ENCODE results near the gene RMND5B. TPM values are rescaled to one million over a fixed set of nuclear protein-coding genes. Genes with fewer than 3 reads are reported as not detected.

RMND5B gene
- total and polyA plus RNA-seq, 2 of the 13 experiments (the other 11 are each of a cell fraction or from before 2014, with no cell fraction given) = 18.6 to 20.4 TPM

DNA sequence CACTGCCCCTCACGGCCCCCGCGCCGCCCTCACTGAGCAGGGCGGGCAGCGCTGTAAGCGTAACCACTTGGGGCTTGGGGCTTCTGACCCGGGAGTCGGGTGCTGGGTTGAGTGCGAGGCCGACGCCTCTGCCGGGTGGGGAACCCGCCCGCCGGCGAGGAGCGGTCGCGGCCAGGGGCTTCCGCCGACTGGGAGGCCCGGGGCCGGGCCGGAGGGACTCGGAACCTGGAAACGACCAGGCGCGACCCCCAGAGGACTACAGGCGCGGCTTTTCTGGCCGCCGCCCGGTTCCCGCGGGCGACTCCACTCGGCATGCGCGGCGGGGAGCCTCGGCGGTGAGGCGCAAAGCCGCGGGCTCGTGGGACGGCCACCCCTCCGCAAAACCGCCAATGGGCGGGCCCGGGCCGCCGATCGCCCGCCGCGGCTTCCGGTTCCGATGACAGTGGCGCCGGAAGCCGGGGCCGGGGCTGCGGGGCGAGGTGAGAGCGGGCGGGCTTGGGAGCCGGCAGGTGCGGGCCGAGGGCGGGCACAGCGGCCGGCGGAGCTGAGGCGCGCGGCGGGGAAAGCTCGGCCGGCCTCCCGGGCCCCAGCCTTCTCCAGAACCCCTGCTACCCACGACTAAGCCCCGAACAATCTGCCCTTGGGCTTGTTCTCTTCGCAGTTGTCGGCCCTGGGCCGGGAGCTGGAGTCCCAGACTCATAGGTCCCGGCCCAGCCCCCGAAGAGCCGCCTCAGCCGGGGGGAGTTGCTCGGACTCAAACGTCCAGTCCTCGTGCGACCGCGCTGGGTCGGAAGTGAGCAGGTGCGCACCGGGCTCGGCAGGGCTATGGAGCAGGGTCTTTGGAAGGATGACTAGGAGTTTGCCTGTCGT, at the start of gene RMND5B (continued):
- TF ChIP-seq ZNF720 (CRISPR knock-in tag; IDR thresholded peaks at IDR 0.05) (no peak), GLI4 (CRISPR knock-in tag; IDR thresholded peaks at IDR 0.05; ENCODE audit: borderline replicate concordance) (no peak), MAFK (conservative IDR thresholded peaks at IDR 0.05 in 1 of 2, IDR thresholded peaks at IDR 0.05 in 1 of 2; ENCODE audit: low read length in 2 of 2) (no peak), ZNF205 (CRISPR knock-in tag; IDR thresholded peaks at IDR 0.05) (no peak), ZFP90 (CRISPR knock-in tag; IDR thresholded peaks at IDR 0.05; ENCODE audit: borderline replicate concordance) (peak; percentile 46; the same call in 1 of the 2 replicates), KAT2B (IDR thresholded peaks at IDR 0.05; ENCODE audit: borderline replicate concordance, low read depth, low read length) (no peak), ZNF230 (CRISPR knock-in tag; IDR thresholded peaks at IDR 0.05) (0 out of 2 replicates have a peak, but pooled peaks have one; percentile 48), ZFP36L1 (CRISPR knock-in tag; IDR thresholded peaks at IDR 0.05) (0 out of 2 replicates have a peak, but pooled peaks have one; percentile 38), ZKSCAN8 (CRISPR knock-in tag; IDR thresholded peaks at IDR 0.05; ENCODE audit: borderline replicate concordance) (no peak), ZNF121 (CRISPR knock-in tag; IDR thresholded peaks at IDR 0.05) (no peak), IKZF4 (CRISPR knock-in tag; IDR thresholded peaks at IDR 0.05; ENCODE audit: borderline replicate concordance, low read depth, not compliant biosample characterization) (no peak)
- TF ChIP-seq, protein P1, sequence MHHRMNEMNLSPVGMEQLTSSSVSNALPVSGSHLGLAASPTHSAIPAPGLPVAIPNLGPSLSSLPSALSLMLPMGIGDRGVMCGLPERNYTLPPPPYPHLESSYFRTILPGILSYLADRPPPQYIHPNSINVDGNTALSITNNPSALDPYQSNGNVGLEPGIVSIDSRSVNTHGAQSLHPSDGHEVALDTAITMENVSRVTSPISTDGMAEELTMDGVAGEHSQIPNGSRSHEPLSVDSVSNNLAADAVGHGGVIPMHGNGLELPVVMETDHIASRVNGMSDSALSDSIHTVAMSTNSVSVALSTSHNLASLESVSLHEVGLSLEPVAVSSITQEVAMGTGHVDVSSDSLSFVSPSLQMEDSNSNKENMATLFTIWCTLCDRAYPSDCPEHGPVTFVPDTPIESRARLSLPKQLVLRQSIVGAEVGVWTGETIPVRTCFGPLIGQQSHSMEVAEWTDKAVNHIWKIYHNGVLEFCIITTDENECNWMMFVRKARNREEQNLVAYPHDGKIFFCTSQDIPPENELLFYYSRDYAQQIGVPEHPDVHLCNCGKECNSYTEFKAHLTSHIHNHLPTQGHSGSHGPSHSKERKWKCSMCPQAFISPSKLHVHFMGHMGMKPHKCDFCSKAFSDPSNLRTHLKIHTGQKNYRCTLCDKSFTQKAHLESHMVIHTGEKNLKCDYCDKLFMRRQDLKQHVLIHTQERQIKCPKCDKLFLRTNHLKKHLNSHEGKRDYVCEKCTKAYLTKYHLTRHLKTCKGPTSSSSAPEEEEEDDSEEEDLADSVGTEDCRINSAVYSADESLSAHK (CRISPR knock-in tag; IDR thresholded peaks at IDR 0.05; ENCODE audit: borderline replicate concordance) = no peak
- TF ChIP-seq, protein P2, sequence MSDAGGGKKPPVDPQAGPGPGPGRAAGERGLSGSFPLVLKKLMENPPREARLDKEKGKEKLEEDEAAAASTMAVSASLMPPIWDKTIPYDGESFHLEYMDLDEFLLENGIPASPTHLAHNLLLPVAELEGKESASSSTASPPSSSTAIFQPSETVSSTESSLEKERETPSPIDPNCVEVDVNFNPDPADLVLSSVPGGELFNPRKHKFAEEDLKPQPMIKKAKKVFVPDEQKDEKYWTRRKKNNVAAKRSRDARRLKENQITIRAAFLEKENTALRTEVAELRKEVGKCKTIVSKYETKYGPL (CRISPR knock-in tag; IDR thresholded peaks at IDR 0.05) = no peak; the same call in 1 of the 2 replicates
- TF ChIP-seq, protein P3, sequence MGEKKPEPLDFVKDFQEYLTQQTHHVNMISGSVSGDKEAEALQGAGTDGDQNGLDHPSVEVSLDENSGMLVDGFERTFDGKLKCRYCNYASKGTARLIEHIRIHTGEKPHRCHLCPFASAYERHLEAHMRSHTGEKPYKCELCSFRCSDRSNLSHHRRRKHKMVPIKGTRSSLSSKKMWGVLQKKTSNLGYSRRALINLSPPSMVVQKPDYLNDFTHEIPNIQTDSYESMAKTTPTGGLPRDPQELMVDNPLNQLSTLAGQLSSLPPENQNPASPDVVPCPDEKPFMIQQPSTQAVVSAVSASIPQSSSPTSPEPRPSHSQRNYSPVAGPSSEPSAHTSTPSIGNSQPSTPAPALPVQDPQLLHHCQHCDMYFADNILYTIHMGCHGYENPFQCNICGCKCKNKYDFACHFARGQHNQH (CRISPR knock-in tag; IDR thresholded peaks at IDR 0.05) = peak; percentile 31; the same call in 1 of the 2 replicates
- TF ChIP-seq, protein P4, sequence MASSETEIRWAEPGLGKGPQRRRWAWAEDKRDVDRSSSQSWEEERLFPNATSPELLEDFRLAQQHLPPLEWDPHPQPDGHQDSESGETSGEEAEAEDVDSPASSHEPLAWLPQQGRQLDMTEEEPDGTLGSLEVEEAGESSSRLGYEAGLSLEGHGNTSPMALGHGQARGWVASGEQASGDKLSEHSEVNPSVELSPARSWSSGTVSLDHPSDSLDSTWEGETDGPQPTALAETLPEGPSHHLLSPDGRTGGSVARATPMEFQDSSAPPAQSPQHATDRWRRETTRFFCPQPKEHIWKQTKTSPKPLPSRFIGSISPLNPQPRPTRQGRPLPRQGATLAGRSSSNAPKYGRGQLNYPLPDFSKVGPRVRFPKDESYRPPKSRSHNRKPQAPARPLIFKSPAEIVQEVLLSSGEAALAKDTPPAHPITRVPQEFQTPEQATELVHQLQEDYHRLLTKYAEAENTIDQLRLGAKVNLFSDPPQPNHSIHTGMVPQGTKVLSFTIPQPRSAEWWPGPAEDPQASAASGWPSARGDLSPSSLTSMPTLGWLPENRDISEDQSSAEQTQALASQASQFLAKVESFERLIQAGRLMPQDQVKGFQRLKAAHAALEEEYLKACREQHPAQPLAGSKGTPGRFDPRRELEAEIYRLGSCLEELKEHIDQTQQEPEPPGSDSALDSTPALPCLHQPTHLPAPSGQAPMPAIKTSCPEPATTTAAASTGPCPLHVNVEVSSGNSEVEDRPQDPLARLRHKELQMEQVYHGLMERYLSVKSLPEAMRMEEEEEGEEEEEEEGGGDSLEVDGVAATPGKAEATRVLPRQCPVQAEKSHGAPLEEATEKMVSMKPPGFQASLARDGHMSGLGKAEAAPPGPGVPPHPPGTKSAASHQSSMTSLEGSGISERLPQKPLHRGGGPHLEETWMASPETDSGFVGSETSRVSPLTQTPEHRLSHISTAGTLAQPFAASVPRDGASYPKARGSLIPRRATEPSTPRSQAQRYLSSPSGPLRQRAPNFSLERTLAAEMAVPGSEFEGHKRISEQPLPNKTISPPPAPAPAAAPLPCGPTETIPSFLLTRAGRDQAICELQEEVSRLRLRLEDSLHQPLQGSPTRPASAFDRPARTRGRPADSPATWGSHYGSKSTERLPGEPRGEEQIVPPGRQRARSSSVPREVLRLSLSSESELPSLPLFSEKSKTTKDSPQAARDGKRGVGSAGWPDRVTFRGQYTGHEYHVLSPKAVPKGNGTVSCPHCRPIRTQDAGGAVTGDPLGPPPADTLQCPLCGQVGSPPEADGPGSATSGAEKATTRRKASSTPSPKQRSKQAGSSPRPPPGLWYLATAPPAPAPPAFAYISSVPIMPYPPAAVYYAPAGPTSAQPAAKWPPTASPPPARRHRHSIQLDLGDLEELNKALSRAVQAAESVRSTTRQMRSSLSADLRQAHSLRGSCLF (CRISPR knock-in tag; IDR thresholded peaks at IDR 0.05; ENCODE audit: borderline replicate concordance) = 0 out of 2 replicates have a peak, but pooled peaks have one; percentile 19
- TF ChIP-seq, protein P5, sequence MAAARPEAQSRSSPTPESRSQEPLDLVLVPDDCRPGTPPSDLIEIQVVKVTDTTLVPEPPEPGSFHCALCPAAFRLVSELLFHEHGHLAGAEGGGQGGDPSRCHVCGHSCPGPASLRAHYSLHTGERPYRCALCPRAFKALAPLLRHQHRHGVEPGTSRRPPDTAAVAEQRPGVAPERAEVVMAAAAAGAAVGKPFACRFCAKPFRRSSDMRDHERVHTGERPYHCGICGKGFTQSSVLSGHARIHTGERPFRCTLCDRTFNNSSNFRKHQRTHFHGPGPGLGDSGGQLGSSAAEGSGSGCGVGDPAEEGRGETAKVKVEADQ (CRISPR knock-in tag; IDR thresholded peaks at IDR 0.05; ENCODE audit: borderline replicate concordance) = peak; percentile 21; the same call in 1 of the 2 replicates

Data from HepG2 (cell line).